ENCODE results near the gene C7. TPM values are rescaled to one million over a fixed set of nuclear protein-coding genes. Genes with fewer than 3 reads are reported as not detected.

Gene C7
- total RNA-seq, 2 experiments from 2014 or later: not detected

- Mint-ChIP-seq H3K27me3 (ENCODE audit: low read depth) (peaks cover 2% of the 10 kb centered on the region), H3K4me3 (no peak overlapping the region), H3K27ac (no peak overlapping the region), H3K9me3 (no peaks in the 10 kb centered on the region), H3K36me3 (ENCODE audit: low read depth) (no peaks in the 10 kb centered on the region), H3K4me1 (ENCODE audit: low read depth) (no peaks in the 10 kb centered on the region)
- intact Hi-C loops (cut with micrococcal nuclease): no loop called here
- DNase-seq: no peak
- CTCF ChIA-PET: interaction anchor here (1.5 kb wide), 1 partner anchor 32 kb away, joined by 3 read pairs; no protein-coding TSS in a partner anchor
These were observed 27.8 kb downstream of the C7 start for GRCh38 chr5:40937075-40937474.

GRCh38 chr5:40939753-40940152, 30.5 kb downstream of the C7 start:
- CTCF ChIA-PET: interaction anchor here (1.0 kb wide), 1 partner anchor 35 kb away, joined by 4 read pairs; no protein-coding TSS in a partner anchor
- intact Hi-C loops (cut with micrococcal nuclease): no loop called here
- Mint-ChIP-seq H3K4me1 (ENCODE audit: low read depth) (no peaks in the 10 kb centered on the region), H3K36me3 (ENCODE audit: low read depth) (no peaks in the 10 kb centered on the region), H3K9me3 (no peaks in the 10 kb centered on the region), H3K4me3 (no peak overlapping the region), H3K27ac (no peak overlapping the region), H3K27me3 (ENCODE audit: low read depth) (peaks cover 6% of the 10 kb centered on the region)
- no peak for DNase-seq

GRCh38 chr5:40945111-40945510, 35.8 kb downstream of the C7 start:
- Mint-ChIP-seq H3K4me3 (no peak overlapping the region), H3K4me1 (ENCODE audit: low read depth) (no peaks in the 10 kb centered on the region), H3K27ac (no peak overlapping the region), H3K36me3 (ENCODE audit: low read depth) (no peaks in the 10 kb centered on the region), H3K9me3 (no peaks in the 10 kb centered on the region), H3K27me3 (ENCODE audit: low read depth) (peaks cover 14% of the 10 kb centered on the region)
- no peak for DNase-seq
- intact Hi-C loops (cut with micrococcal nuclease): no loop called here
- CTCF ChIA-PET: no interaction called here

- Mint-ChIP-seq H3K4me3 (no peak overlapping the region), H3K27ac (no peak overlapping the region), H3K27me3 (ENCODE audit: low read depth) (no peaks in the 10 kb centered on the region), H3K36me3 (ENCODE audit: low read depth) (no peaks in the 10 kb centered on the region), H3K4me1 (ENCODE audit: low read depth) (no peaks in the 10 kb centered on the region), H3K9me3 (peaks cover 4% of the 10 kb centered on the region)
- no peak for DNase-seq
- CTCF ChIA-PET: interaction anchor here (0.6 kb wide), 1 partner anchor 1468 kb away, joined by 4 read pairs; no protein-coding TSS in a partner anchor
- intact Hi-C loops (cut with micrococcal nuclease): no loop called here
These were observed 46.0 kb downstream of the C7 start for GRCh38 chr5:40955313-40955712.

GRCh38 chr5:40957048-40957447, 47.8 kb downstream of the C7 start:
- Mint-ChIP-seq H3K9me3 (peaks cover 4% of the 10 kb centered on the region), H3K36me3 (ENCODE audit: low read depth) (no peaks in the 10 kb centered on the region), H3K4me1 (ENCODE audit: low read depth) (no peaks in the 10 kb centered on the region), H3K27ac (no peak overlapping the region), H3K4me3 (no peak overlapping the region), H3K27me3 (ENCODE audit: low read depth) (no peaks in the 10 kb centered on the region)
- CTCF ChIA-PET: no interaction called here
- intact Hi-C loops (cut with micrococcal nuclease): no loop called here
- DNase-seq: no peak

- Mint-ChIP-seq H3K4me3 (no peak overlapping the region), H3K27me3 (ENCODE audit: low read depth) (no peaks in the 10 kb centered on the region), H3K4me1 (ENCODE audit: low read depth) (no peaks in the 10 kb centered on the region), H3K36me3 (ENCODE audit: low read depth) (no peaks in the 10 kb centered on the region), H3K27ac (no peak overlapping the region), H3K9me3 (peaks cover 4% of the 10 kb centered on the region)
- intact Hi-C loops (cut with micrococcal nuclease): no loop called here
- no peak for DNase-seq
- CTCF ChIA-PET: no interaction called here
These were observed 49.5 kb downstream of the C7 start for GRCh38 chr5:40958811-40959210.

GRCh38 chr5:40960037-40960436, 50.7 kb downstream of the C7 start:
- no peak for DNase-seq
- intact Hi-C loops (cut with micrococcal nuclease): no loop called here
- Mint-ChIP-seq H3K27ac (no peak overlapping the region), H3K27me3 (ENCODE audit: low read depth) (no peaks in the 10 kb centered on the region), H3K9me3 (peaks cover 4% of the 10 kb centered on the region), H3K4me1 (ENCODE audit: low read depth) (no peaks in the 10 kb centered on the region), H3K36me3 (ENCODE audit: low read depth) (no peaks in the 10 kb centered on the region), H3K4me3 (no peak overlapping the region)
- CTCF ChIA-PET: no interaction called here

GRCh38 chr5:40962207-40962955, 53.1 kb downstream of the C7 start:
- H3K27me3 Mint-ChIP-seq (ENCODE audit: low read depth): no peaks in the 10 kb centered on the region
- no peak for DNase-seq
- H3K9me3 Mint-ChIP-seq: peaks cover 4% of the 10 kb centered on the region
- no peaks in the 10 kb centered on the region for H3K4me1 Mint-ChIP-seq (ENCODE audit: low read depth)
- H3K4me3 Mint-ChIP-seq: no peak overlapping the region
- CTCF ChIA-PET: no interaction called here
- intact Hi-C loops (cut with micrococcal nuclease): no loop called here
- no peak overlapping the region for H3K27ac Mint-ChIP-seq
- no peaks in the 10 kb centered on the region for H3K36me3 Mint-ChIP-seq (ENCODE audit: low read depth)

GRCh38 chr5:40972434-40972833, 63.1 kb downstream of the C7 start:
- peaks cover 3% of the 10 kb centered on the region for H3K27me3 Mint-ChIP-seq (ENCODE audit: low read depth)
- DNase-seq: no peak
- no peaks in the 10 kb centered on the region for H3K9me3 Mint-ChIP-seq
- H3K36me3 Mint-ChIP-seq (ENCODE audit: low read depth): no peaks in the 10 kb centered on the region
- CTCF ChIA-PET: no interaction called here
- H3K4me1 Mint-ChIP-seq (ENCODE audit: low read depth): no peaks in the 10 kb centered on the region
- intact Hi-C loops (cut with micrococcal nuclease): no loop called here
- no peak overlapping the region for H3K27ac Mint-ChIP-seq
- no peak overlapping the region for H3K4me3 Mint-ChIP-seq

GRCh38 chr5:40973364-40974004, 64.2 kb downstream of the C7 start:
- Mint-ChIP-seq H3K27ac (no peak overlapping the region), H3K9me3 (no peaks in the 10 kb centered on the region), H3K36me3 (ENCODE audit: low read depth) (no peaks in the 10 kb centered on the region), H3K27me3 (ENCODE audit: low read depth) (peaks cover 3% of the 10 kb centered on the region), H3K4me1 (ENCODE audit: low read depth) (no peaks in the 10 kb centered on the region), H3K4me3 (no peak overlapping the region)
- intact Hi-C loops (cut with micrococcal nuclease): no loop called here
- DNase-seq: no peak
- CTCF ChIA-PET: interaction anchor here (0.7 kb wide), 1 partner anchor 102 kb away, joined by 3 read pairs; no protein-coding TSS in a partner anchor

GRCh38 chr5:40976041-40976440, 66.7 kb downstream of the C7 start:
- H3K9me3 Mint-ChIP-seq: no peaks in the 10 kb centered on the region
- no peaks in the 10 kb centered on the region for H3K36me3 Mint-ChIP-seq (ENCODE audit: low read depth)
- no peaks in the 10 kb centered on the region for H3K4me1 Mint-ChIP-seq (ENCODE audit: low read depth)
- no peak overlapping the region for H3K27ac Mint-ChIP-seq
- H3K27me3 Mint-ChIP-seq (ENCODE audit: low read depth): peaks cover 3% of the 10 kb centered on the region
- intact Hi-C loops (cut with micrococcal nuclease): no loop called here
- no peak for DNase-seq
- CTCF ChIA-PET: no interaction called here
- no peak overlapping the region for H3K4me3 Mint-ChIP-seq

GRCh38 chr5:40976836-40977235, 67.5 kb downstream of the C7 start:
- Mint-ChIP-seq H3K27ac (no peak overlapping the region), H3K9me3 (no peaks in the 10 kb centered on the region), H3K36me3 (ENCODE audit: low read depth) (no peaks in the 10 kb centered on the region), H3K4me3 (no peak overlapping the region), H3K27me3 (ENCODE audit: low read depth) (no peaks in the 10 kb centered on the region), H3K4me1 (ENCODE audit: low read depth) (no peaks in the 10 kb centered on the region)
- intact Hi-C loops (cut with micrococcal nuclease): no loop called here
- DNase-seq: no peak
- CTCF ChIA-PET: no interaction called here

- H3K36me3 Mint-ChIP-seq (ENCODE audit: low read depth): no peaks in the 10 kb centered on the region
- no peak for DNase-seq
- intact Hi-C loops (cut with micrococcal nuclease): no loop called here
- H3K27me3 Mint-ChIP-seq (ENCODE audit: low read depth): peaks cover 5% of the 10 kb centered on the region
- H3K27ac Mint-ChIP-seq: no peak overlapping the region
- CTCF ChIA-PET: no interaction called here
- no peak overlapping the region for H3K4me3 Mint-ChIP-seq
- H3K4me1 Mint-ChIP-seq (ENCODE audit: low read depth): no peaks in the 10 kb centered on the region
- H3K9me3 Mint-ChIP-seq: no peaks in the 10 kb centered on the region
These were observed 72.1 kb downstream of the C7 start for GRCh38 chr5:40981420-40981819.
